Kidney (tissue), 14 donors: Measurements from ENCODE around the gene DISP3. TPM values are rescaled to one million over a fixed set of nuclear protein-coding genes. Genes with fewer than 3 reads are reported as not detected.

ENCODE experiments used
- DNase-seq, 5 donors: peaks; one replicate each; pipeline ENCODE4 v3.0.0-alpha.2; 2013 to 2020
- FAIRE-seq: peaks from 2 replicates; lab custom pipeline; 2012; peaks lifted over from hg19 to GRCh38; lab: Jason Lieb, UNC
- H3K27ac ChIP-seq, 2 donors: one replicate each; pipeline ENCODE4 v1.7.0; 2013; ENCODE audit warnings: low read depth in 2 of 2, low read length in 2 of 2, inconsistent platforms in 1 of 2
- H3K27me3 ChIP-seq: one replicate; pipeline ENCODE4 v1.7.1; 2013; ENCODE audit warnings: low read length, inconsistent platforms; ENCODE audit not compliant: control insufficient read depth, insufficient read depth
- H3K36me3 ChIP-seq, 3 donors: one replicate each; pipeline versions ENCODE4 v1.7.0 to v1.7.1; 2013; ENCODE audit warnings: low read length in 3 of 3, control low read depth in 1 of 3, inconsistent platforms in 1 of 3; ENCODE audit not compliant: insufficient read depth in 3 of 3, control insufficient read depth in 2 of 3
- H3K4me1 ChIP-seq, 3 donors: one replicate each; pipeline versions ENCODE4 v1.7.0 to v1.7.1; 2013; ENCODE audit warnings: low read length in 3 of 3, inconsistent platforms in 1 of 3, low read depth in 1 of 3; ENCODE audit not compliant: control insufficient read depth in 2 of 3, insufficient read depth in 2 of 3
- H3K4me3 ChIP-seq, 3 donors: one replicate each; pipeline versions ENCODE4 v1.7.0 to v1.8.1; 2013; ENCODE audit warnings: low read length in 3 of 3, control low read depth in 1 of 3, inconsistent platforms in 1 of 3
- H3K9ac ChIP-seq, 3 donors: one replicate each; pipeline versions ENCODE4 v1.7.0 to v1.7.1; 2013; ENCODE audit warnings: low read length in 3 of 3, control low read depth in 1 of 3, inconsistent platforms in 1 of 3
- H3K9me3 ChIP-seq, 3 donors: one replicate each; pipeline versions ENCODE4 v1.7.0 to v1.7.1; 2013; ENCODE audit warnings: low read length in 3 of 3, control low read depth in 1 of 3, inconsistent platforms in 1 of 3; ENCODE audit not compliant: control insufficient read depth in 2 of 3, insufficient read depth in 1 of 3
- CTCF ChIP-seq: IDR thresholded peaks from 3 replicates; pipeline ENCODE4 v1.5.1; 2012; ENCODE audit warnings: mild to moderate bottlenecking, moderate library complexity, borderline replicate concordance; ENCODE audit not compliant: insufficient read depth; ENCODE audit errors: extremely low read depth
- intact Hi-C: fragments of 100-400 bp; cut with DNase I; formaldehyde crosslinking; loops from one replicate; pipeline ENCODE4 v1.11.1; 2022
- polyA plus RNA-seq: library from polyadenylated mRNA; stranded (reverse); fragments of 350-450 nt; fragmentation: Illumina TruSeq; extraction: RNeasy Lipid Tissue Mini Kit (QIAGEN cat#74804); gene quantifications from one replicate; pipeline ENCODE4 v1.2.3, GENCODE V29; 2014; ENCODE audit warnings: low read depth, low replicate concordance; ENCODE audit not compliant: insufficient read depth
- total RNA-seq: library from RNA; stranded (reverse); fragmentation: NEBNext Ultra II Directional; extraction: Animal tissue kit (Norgen Biotek cat#: 25700); gene quantifications from one replicate; pipeline ENCODE4 v1.2.1, GENCODE V29; 2021
- donor health status: control.
- donor health status: control.
- donor health status: control.
- donor health status: control.
- donor health status: control.
- donor health status: DM: yes; HTN: yes; CAD: no.
- donor health status: Normal renal cell carcinoma (clear cell type).

Gene DISP3
- total and polyA plus RNA-seq, 2 donors from 2014 or later: 0.19 TPM; not detected in 1

GRCh38 chr1:11529330-11529729 is 50.4 kb downstream of the DISP3 start:
- Histone ChIP-seq H3K4me1 (no peaks in the 10 kb centered on the region), H3K27me3 (no peaks in the 10 kb centered on the region), H3K4me3 (no peak overlapping the region), H3K27ac (no peak overlapping the region), H3K36me3 (no peaks in the 10 kb centered on the region), H3K9ac (no peak overlapping the region), H3K9me3 (no peaks in the 10 kb centered on the region)
- no peak for TF ChIP-seq CTCF
- intact Hi-C loops: no loop called here
- FAIRE-seq: no peak
- DNase-seq: peak in 1 of 5 donors; percentile 69

GRCh38 chr1:11529763-11530730 is 51.1 kb downstream of the DISP3 start:
- intact Hi-C loops: no loop called here
- no peak for TF ChIP-seq CTCF
- H3K27me3 ChIP-seq: no peaks in the 10 kb centered on the region
- FAIRE-seq (no peak), DNase-seq (peak in 1 of 5 donors; percentile 63)
- no peak overlapping the region for H3K4me3 ChIP-seq
- no peaks in the 10 kb centered on the region for H3K36me3 ChIP-seq
- H3K4me1 ChIP-seq: no peaks in the 10 kb centered on the region
- H3K9me3 ChIP-seq: no peaks in the 10 kb centered on the region
- H3K27ac ChIP-seq: no peak overlapping the region
- H3K9ac ChIP-seq: no peak overlapping the region

GRCh38 chr1:11530731-11531311 is 51.9 kb downstream of the DISP3 start:
- FAIRE-seq: no peak
- intact Hi-C loops: no loop called here

More at GRCh38 chr1:11530731-11531311, 51.9 kb downstream of the DISP3 start:
- Histone ChIP-seq H3K27ac (no peak overlapping the region), H3K9me3 (no peaks in the 10 kb centered on the region), H3K9ac (no peak overlapping the region), H3K4me3 (no peak overlapping the region), H3K4me1 (no peaks in the 10 kb centered on the region), H3K36me3 (no peaks in the 10 kb centered on the region), H3K27me3 (no peaks in the 10 kb centered on the region)
- peak in 1 of 5 donors; percentile 56 for DNase-seq
- no peak for TF ChIP-seq CTCF
